Measurements from ENCODE around the gene PACRGL.
"Not testable (repeated sequence)": the region's sequence is repeated elsewhere in the genome, so short reads cannot be mapped to it uniquely, and the experiment has no call there.

The PACRGL gene

GRCh38 chr4:20783134-20783533 is 82.9 kb downstream of the PACRGL start:
- not testable (repeated sequence) for H3K4me1 ChIP-seq (ENCODE audit: control insufficient read depth in 1 of 2, insufficient read depth in 2 of 2, low read length in 2 of 2); H3K27ac ChIP-seq (ENCODE audit: low read length); H3K36me3 ChIP-seq (ENCODE audit: control insufficient read depth in 1 of 2, insufficient read depth in 2 of 2, low read length in 2 of 2); H3K4me3 ChIP-seq (ENCODE audit: low read depth in 1 of 2, low read length in 2 of 2); H3K27me3 ChIP-seq (ENCODE audit: low read depth, low read length)
- H3K9me3 ChIP-seq (ENCODE audit: control insufficient read depth in 1 of 2, low read length in 2 of 2) = peaks cover 0 to 17% of the 10 kb centered on the region in 2 donors

GRCh38 chr4:20787940-20788665 is 87.8 kb downstream of the PACRGL start:
- no peaks in the 10 kb centered on the region for H3K36me3 ChIP-seq (ENCODE audit: control insufficient read depth in 1 of 2, insufficient read depth in 2 of 2, low read length in 2 of 2)
- no peak overlapping the region for H3K27ac ChIP-seq (ENCODE audit: low read length)
- H3K4me1 ChIP-seq (ENCODE audit: control insufficient read depth in 1 of 2, insufficient read depth in 2 of 2, low read length in 2 of 2) = no peaks in the 10 kb centered on the region
- H3K27me3 ChIP-seq (ENCODE audit: low read depth, low read length) = no peaks in the 10 kb centered on the region
- H3K4me3 ChIP-seq (ENCODE audit: low read depth in 1 of 2, low read length in 2 of 2) = no peak overlapping the region
- peaks cover 0 to 5% of the 10 kb centered on the region in 2 donors for H3K9me3 ChIP-seq (ENCODE audit: control insufficient read depth in 1 of 2, low read length in 2 of 2)
